ENCODE data around the gene C3. TPM values are rescaled to one million over a fixed set of nuclear protein-coding genes. Genes with fewer than 3 reads are reported as not detected.

C3 gene
- total RNA-seq, 4 donors from 2014 or later = 50.1 to 351 (median 194) TPM

DNA sequence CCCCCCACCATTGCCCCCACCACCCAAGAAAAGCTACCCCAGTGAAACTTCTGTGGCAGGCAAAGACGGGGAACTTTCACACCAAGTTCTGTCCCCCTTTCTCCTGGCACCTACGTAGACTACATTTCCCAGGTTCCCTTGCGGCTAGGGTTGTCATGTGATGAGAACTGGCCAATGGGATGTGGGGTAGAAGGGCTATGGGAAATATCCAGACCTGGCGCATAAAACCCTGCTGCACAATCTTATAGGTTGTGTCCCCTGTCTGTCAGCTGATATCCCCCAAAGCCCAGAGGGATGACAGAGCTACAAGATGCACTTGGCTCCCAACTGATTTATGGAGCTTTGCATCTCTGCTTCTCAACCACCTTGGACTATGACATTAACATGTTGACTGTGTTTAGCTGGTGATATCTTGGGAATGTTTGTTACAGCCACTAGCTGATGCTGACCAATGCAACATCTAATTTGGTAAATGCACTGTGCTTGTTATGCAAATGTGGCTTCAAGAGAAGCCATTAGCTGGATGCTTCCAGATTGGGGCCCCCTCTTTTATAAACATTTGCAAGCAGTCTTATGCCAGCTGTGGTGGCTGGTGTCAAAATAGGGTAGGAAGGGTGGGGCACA lies 40.7 kb upstream of the C3 start:
- 76% methylated on average over 4 of the region's 4 CpGs; no CpG with 5 or more reads in 1 of the 2 donors for WGBS, 2 donors (ENCODE audit: low coverage in 1 of 2)
- peaks cover 0 to 7% (median 3%) of the 10 kb centered on the region in 4 donors for H3K4me1 ChIP-seq
- no peaks in the 10 kb centered on the region for H3K27me3 ChIP-seq
- H3K36me3 ChIP-seq = peaks cover 0 to 4% (median 0%) of the 10 kb centered on the region in 4 donors
- intact Hi-C loops (cut with DNase I; ENCODE audit: low total_unique reads) (no loop called here), in situ Hi-C loops (cut with MboI; ENCODE audit: low pct_ligation_motif_present in 1 of 4, low pct_unique_long_range_greater_than_20kb in 1 of 4, low sequenced_read_pairs in 3 of 4) (no loop called here)
- TF ChIP-seq, protein P1, sequence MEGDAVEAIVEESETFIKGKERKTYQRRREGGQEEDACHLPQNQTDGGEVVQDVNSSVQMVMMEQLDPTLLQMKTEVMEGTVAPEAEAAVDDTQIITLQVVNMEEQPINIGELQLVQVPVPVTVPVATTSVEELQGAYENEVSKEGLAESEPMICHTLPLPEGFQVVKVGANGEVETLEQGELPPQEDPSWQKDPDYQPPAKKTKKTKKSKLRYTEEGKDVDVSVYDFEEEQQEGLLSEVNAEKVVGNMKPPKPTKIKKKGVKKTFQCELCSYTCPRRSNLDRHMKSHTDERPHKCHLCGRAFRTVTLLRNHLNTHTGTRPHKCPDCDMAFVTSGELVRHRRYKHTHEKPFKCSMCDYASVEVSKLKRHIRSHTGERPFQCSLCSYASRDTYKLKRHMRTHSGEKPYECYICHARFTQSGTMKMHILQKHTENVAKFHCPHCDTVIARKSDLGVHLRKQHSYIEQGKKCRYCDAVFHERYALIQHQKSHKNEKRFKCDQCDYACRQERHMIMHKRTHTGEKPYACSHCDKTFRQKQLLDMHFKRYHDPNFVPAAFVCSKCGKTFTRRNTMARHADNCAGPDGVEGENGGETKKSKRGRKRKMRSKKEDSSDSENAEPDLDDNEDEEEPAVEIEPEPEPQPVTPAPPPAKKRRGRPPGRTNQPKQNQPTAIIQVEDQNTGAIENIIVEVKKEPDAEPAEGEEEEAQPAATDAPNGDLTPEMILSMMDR (IDR thresholded peaks at IDR 0.05) = no peak
- TF ChIP-seq POLR2A (IDR thresholded peaks at IDR 0.05) = no peak
- TF ChIP-seq POLR2AphosphoS5 (IDR thresholded peaks at IDR 0.05) = no peak
- no peak for TF ChIP-seq EP300 (IDR thresholded peaks at IDR 0.05; ENCODE audit: low read depth)
- H3K4me3 ChIP-seq = no peak overlapping the region
- no peak overlapping the region for H3K27ac ChIP-seq
- no peak for DNase-seq
- H3K9me3 ChIP-seq = no peaks in the 10 kb centered on the region

DNA sequence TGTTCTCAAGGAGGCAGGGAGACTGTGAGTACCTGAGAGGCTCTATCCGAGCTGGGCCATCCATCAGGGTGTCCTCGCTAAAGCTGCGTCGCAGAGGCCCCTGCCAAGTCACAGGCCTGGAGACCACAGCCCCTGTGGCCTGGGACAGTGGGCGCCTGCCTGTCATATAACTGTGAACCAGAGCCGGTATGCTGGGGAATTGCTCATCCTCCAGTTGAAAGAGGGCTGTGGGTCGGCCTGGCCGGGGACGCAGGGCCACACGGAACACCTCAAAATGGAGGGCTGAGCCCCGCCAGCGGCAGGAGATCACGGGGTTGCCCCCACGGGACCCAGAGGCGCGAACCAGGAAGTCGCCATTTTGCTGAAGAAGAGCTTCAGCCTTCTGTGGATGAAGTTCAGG lies 40.2 kb upstream of the C3 start:
- Histone ChIP-seq H3K36me3 (peaks cover 0 to 4% (median 0%) of the 10 kb centered on the region in 4 donors), H3K4me1 (peaks cover 0 to 4% (median 2%) of the 10 kb centered on the region in 4 donors), H3K27ac (no peak overlapping the region), H3K27me3 (no peaks in the 10 kb centered on the region), H3K9me3 (no peaks in the 10 kb centered on the region), H3K4me3 (no peak overlapping the region)
- no peak for DNase-seq
- TF ChIP-seq EP300 (IDR thresholded peaks at IDR 0.05; ENCODE audit: low read depth) (no peak), POLR2AphosphoS5 (IDR thresholded peaks at IDR 0.05) (no peak), POLR2A (IDR thresholded peaks at IDR 0.05) (no peak)
- TF ChIP-seq, protein P1 (IDR thresholded peaks at IDR 0.05) = no peak
- WGBS, 2 donors (ENCODE audit: low coverage in 1 of 2) = 96% methylated on average over 17 of the region's 17 CpGs; no CpG with 5 or more reads in 1 of the 2 donors
- intact Hi-C loops (cut with DNase I; ENCODE audit: low total_unique reads) = no loop called here
- in situ Hi-C loops (cut with MboI; ENCODE audit: low pct_ligation_motif_present in 1 of 4, low pct_unique_long_range_greater_than_20kb in 1 of 4, low sequenced_read_pairs in 3 of 4) = no loop called here

DNA sequence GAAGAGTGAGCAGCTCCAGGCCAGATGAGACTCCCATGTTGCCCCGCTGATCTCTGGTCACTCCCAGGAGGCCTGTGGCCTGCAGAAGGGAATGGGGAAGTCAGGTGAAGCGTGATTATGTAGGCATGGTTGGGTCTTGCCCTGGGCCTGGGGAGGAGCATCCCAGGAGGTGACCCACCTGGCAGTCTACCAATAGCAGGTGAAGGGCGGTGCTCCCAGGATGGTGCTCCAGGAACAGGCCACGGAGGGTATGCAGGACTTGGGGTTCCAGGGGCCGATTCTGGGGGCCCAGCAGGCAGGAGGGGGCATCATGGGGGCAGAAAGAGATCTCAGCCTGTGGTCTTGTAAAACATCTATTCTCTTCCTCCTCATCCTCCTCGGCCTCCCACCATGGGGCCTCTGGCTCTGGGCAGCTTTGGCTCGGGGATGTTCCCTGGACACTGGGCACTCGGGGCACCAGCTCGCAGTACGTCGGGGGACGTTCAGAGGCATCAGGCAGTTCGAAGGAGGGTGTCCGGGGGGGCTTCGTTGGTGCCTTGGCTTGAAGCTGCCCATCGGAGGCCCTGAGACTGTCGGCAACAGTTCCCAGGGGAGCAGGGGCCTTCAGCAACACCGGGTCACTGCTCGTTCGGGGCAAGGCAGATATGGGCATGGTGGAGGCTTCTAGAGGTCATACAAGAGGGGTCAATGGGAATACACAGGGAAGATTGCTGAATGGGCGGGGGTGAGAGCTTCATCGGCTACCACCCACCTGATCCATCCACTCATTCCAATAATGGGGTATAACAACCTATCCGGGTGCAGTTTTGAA lies 34.4 kb upstream of the C3 start:
- intact Hi-C loops (cut with DNase I; ENCODE audit: low total_unique reads) = no loop called here
- WGBS, 2 donors (ENCODE audit: low coverage in 1 of 2) = 92% methylated on average over 22 of the region's 23 CpGs; no CpG with 5 or more reads in 1 of the 2 donors
- Histone ChIP-seq H3K27ac (peak overlapping the region in 2 of 4 donors; percentile 83 to 86), H3K27me3 (no peaks in the 10 kb centered on the region), H3K4me1 (peaks cover 0 to 18% (median 15%) of the 10 kb centered on the region in 4 donors), H3K4me3 (no peak overlapping the region), H3K36me3 (peaks cover 0 to 19% (median 9%) of the 10 kb centered on the region in 4 donors), H3K9me3 (no peaks in the 10 kb centered on the region)
- DNase-seq = no peak
- TF ChIP-seq EP300 (IDR thresholded peaks at IDR 0.05; ENCODE audit: low read depth) (no peak), POLR2AphosphoS5 (IDR thresholded peaks at IDR 0.05) (no peak), POLR2A (IDR thresholded peaks at IDR 0.05) (no peak)
- TF ChIP-seq, protein P1 (IDR thresholded peaks at IDR 0.05) = no peak
- in situ Hi-C loops (cut with MboI; ENCODE audit: low pct_ligation_motif_present in 1 of 4, low pct_unique_long_range_greater_than_20kb in 1 of 4, low sequenced_read_pairs in 3 of 4) = no loop called here

DNA sequence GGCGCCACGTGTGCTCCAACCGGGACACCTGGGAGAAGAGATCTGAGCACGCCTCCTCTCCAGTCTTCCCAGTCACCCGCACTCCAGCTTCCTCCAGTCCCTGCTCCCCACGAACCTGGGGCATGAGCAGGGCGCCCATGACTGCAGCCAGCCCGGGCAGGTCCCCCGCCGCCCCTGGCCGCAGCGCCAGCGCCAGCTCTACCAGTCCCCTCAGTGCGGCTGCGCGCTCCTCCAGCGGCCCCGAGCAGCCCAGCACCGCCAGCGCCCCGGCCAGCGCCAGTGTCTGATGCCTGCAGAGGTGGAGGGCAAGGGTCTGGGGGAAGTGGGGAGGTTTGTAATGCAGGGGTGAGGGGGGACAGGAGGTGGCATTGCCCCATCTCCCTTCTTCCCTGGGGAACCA lies 33.7 kb upstream of the C3 start:
- Histone ChIP-seq H3K4me1 (peaks cover 0 to 18% (median 15%) of the 10 kb centered on the region in 4 donors), H3K27ac (peak overlapping the region; percentile 83 to 86 (median 84)), H3K36me3 (peaks cover 0 to 24% (median 12%) of the 10 kb centered on the region in 4 donors), H3K4me3 (no peak overlapping the region), H3K9me3 (no peaks in the 10 kb centered on the region), H3K27me3 (no peaks in the 10 kb centered on the region)
- no peak for DNase-seq
- no peak for TF ChIP-seq EP300 (IDR thresholded peaks at IDR 0.05; ENCODE audit: low read depth)
- WGBS, 2 donors (ENCODE audit: low coverage in 1 of 2) = 95% methylated on average over 22 of the region's 22 CpGs; no CpG with 5 or more reads in 1 of the 2 donors
- intact Hi-C loops (cut with DNase I; ENCODE audit: low total_unique reads) = no loop called here
- in situ Hi-C loops (cut with MboI; ENCODE audit: low pct_ligation_motif_present in 1 of 4, low pct_unique_long_range_greater_than_20kb in 1 of 4, low sequenced_read_pairs in 3 of 4) = no loop called here

All from transverse colon (tissue), 4 donors.